Large intestine (tissue), 3 donors: ENCODE results near the gene ABCA4. TPM values are rescaled to one million over a fixed set of nuclear protein-coding genes. Genes with fewer than 3 reads are reported as not detected.

Experiments used
- DNase-seq, 2 donors: peaks; one replicate each; pipeline versions ENCODE4 v3.0.0 to v3.0.0-alpha.2; 2013
- H3K27ac ChIP-seq: one replicate; pipeline ENCODE4 v1.5.1; 2013; ENCODE audit warnings: low read length
- H3K27me3 ChIP-seq: 2 replicates; pipeline ENCODE4 v1.6.1; 2013; ENCODE audit warnings: low read length; ENCODE audit not compliant: control insufficient read depth, insufficient read depth
- H3K36me3 ChIP-seq: 2 replicates; pipeline ENCODE4 v1.6.1; 2013; ENCODE audit warnings: low read length; ENCODE audit not compliant: control insufficient read depth, insufficient read depth
- H3K4me1 ChIP-seq: one replicate; pipeline ENCODE4 v1.6.1; 2013; ENCODE audit warnings: low read length; ENCODE audit not compliant: control insufficient read depth, insufficient read depth
- H3K4me3 ChIP-seq: one replicate; pipeline ENCODE4 v1.5.1; 2013; ENCODE audit warnings: low read length
- H3K9me3 ChIP-seq: one replicate; pipeline ENCODE4 v1.6.1; 2013; ENCODE audit warnings: mild to moderate bottlenecking, low read depth, low read length, moderate library complexity; ENCODE audit not compliant: control insufficient read depth
- WGBS: methylation state at CpG from one replicate; pipeline ENCODE4 v1.1.5; 2013; ENCODE audit warnings: low lambda C conversion rate; ENCODE audit not compliant: insufficient coverage; 5-methylcytosine and 5-hydroxymethylcytosine counted together
- polyA plus RNA-seq: library from polyadenylated mRNA; unstranded; fragments of 120-200 nt; gene quantifications from one replicate; pipeline ENCODE4 v1.2.1, GENCODE V29; 2013

Gene ABCA4
- polyA plus RNA-seq, 1 donor: 5.3 TPM

- Histone ChIP-seq H3K4me3 (no peak overlapping the region), H3K4me1 (peaks cover 4% of the 10 kb centered on the region), H3K9me3 (no peaks in the 10 kb centered on the region), H3K36me3 (no peaks in the 10 kb centered on the region), H3K27ac (no peak overlapping the region), H3K27me3 (no peaks in the 10 kb centered on the region)
- DNase-seq: no peak
- no CpG with 5 or more reads among the region's 1 CpG for WGBS
Measured at GRCh38 chr1:94124538-94124937, 3.6 kb upstream of the ABCA4 start.

GRCh38 chr1:94122201-94122970 lies 1.4 kb upstream of the ABCA4 start:
- Histone ChIP-seq H3K36me3 (no peaks in the 10 kb centered on the region), H3K9me3 (no peaks in the 10 kb centered on the region), H3K4me3 (no peak overlapping the region), H3K27me3 (no peaks in the 10 kb centered on the region), H3K27ac (no peak overlapping the region), H3K4me1 (peaks cover 4% of the 10 kb centered on the region)
- DNase-seq: no peak
- no CpG with 5 or more reads among the region's 5 CpGs for WGBS

GRCh38 chr1:94121411-94121821 lies 468 bp upstream of the ABCA4 start:
- Histone ChIP-seq H3K4me1 (peaks cover 8% of the 10 kb centered on the region), H3K36me3 (no peaks in the 10 kb centered on the region), H3K27ac (no peak overlapping the region), H3K4me3 (no peak overlapping the region), H3K9me3 (no peaks in the 10 kb centered on the region), H3K27me3 (peaks cover 1% of the 10 kb centered on the region)
- DNase-seq: no peak
- WGBS: no CpG with 5 or more reads among the region's 8 CpGs

- H3K27me3 ChIP-seq: peaks cover 2% of the 10 kb centered on the region
- H3K27ac ChIP-seq: no peak overlapping the region
- DNase-seq: no peak
- H3K9me3 ChIP-seq: no peaks in the 10 kb centered on the region
- H3K4me1 ChIP-seq: peaks cover 4% of the 10 kb centered on the region
- no peak overlapping the region for H3K4me3 ChIP-seq
- H3K36me3 ChIP-seq: no peaks in the 10 kb centered on the region
- no CpG with 5 or more reads among the region's 9 CpGs for WGBS
Measured at GRCh38 chr1:94120570-94120901, 412 bp downstream of the ABCA4 start.

- WGBS: no CpG with 5 or more reads among the region's 11 CpGs
- Histone ChIP-seq H3K36me3 (no peaks in the 10 kb centered on the region), H3K27me3 (peaks cover 2% of the 10 kb centered on the region), H3K4me1 (peaks cover 4% of the 10 kb centered on the region), H3K27ac (no peak overlapping the region), H3K4me3 (no peak overlapping the region), H3K9me3 (no peaks in the 10 kb centered on the region)
- DNase-seq: no peak
Measured at GRCh38 chr1:94119796-94120569, 965 bp downstream of the ABCA4 start.

- WGBS: no CpG with 5 or more reads among the region's 6 CpGs
- no peak for DNase-seq
Measured at GRCh38 chr1:94119306-94119705, 1.6 kb downstream of the ABCA4 start.

GRCh38 chr1:94118471-94118870 lies 2.5 kb downstream of the ABCA4 start:
- no peaks in the 10 kb centered on the region for H3K9me3 ChIP-seq
- H3K27ac ChIP-seq: no peak overlapping the region
- no peak for DNase-seq
- no peaks in the 10 kb centered on the region for H3K36me3 ChIP-seq
- no CpG with 5 or more reads among the region's 7 CpGs for WGBS
- H3K27me3 ChIP-seq: peaks cover 2% of the 10 kb centered on the region
- H3K4me1 ChIP-seq: peaks cover 4% of the 10 kb centered on the region
- no peak overlapping the region for H3K4me3 ChIP-seq

More at GRCh38 chr1:94119306-94119705, 1.6 kb downstream of the ABCA4 start:
- Histone ChIP-seq H3K9me3 (no peaks in the 10 kb centered on the region), H3K27me3 (peaks cover 2% of the 10 kb centered on the region), H3K27ac (no peak overlapping the region), H3K36me3 (no peaks in the 10 kb centered on the region), H3K4me3 (no peak overlapping the region), H3K4me1 (peaks cover 4% of the 10 kb centered on the region)

GRCh38 chr1:94118013-94118412 lies 2.9 kb downstream of the ABCA4 start:
- Histone ChIP-seq H3K27ac (no peak overlapping the region), H3K36me3 (no peaks in the 10 kb centered on the region), H3K27me3 (peaks cover 2% of the 10 kb centered on the region), H3K4me1 (peaks cover 4% of the 10 kb centered on the region), H3K9me3 (no peaks in the 10 kb centered on the region), H3K4me3 (no peak overlapping the region)
- DNase-seq: no peak
- WGBS: 100% methylated on average over 1 of the region's 7 CpGs

- Histone ChIP-seq H3K9me3 (no peaks in the 10 kb centered on the region), H3K27ac (no peak overlapping the region), H3K4me3 (no peak overlapping the region), H3K27me3 (peaks cover 2% of the 10 kb centered on the region), H3K36me3 (no peaks in the 10 kb centered on the region), H3K4me1 (peaks cover 4% of the 10 kb centered on the region)
- whole genome bisulfite sequencing: 80% methylated on average over 1 of the region's 14 CpGs
- DNase-seq: no peak
Measured at GRCh38 chr1:94117259-94117851, 3.6 kb downstream of the ABCA4 start.

GRCh38 chr1:94115900-94116436 lies 5.0 kb downstream of the ABCA4 start:
- Histone ChIP-seq H3K36me3 (no peaks in the 10 kb centered on the region), H3K4me3 (no peak overlapping the region), H3K4me1 (peaks cover 4% of the 10 kb centered on the region), H3K9me3 (no peaks in the 10 kb centered on the region), H3K27me3 (peaks cover 2% of the 10 kb centered on the region), H3K27ac (no peak overlapping the region)
- WGBS: no CpG with 5 or more reads among the region's 6 CpGs
- DNase-seq: no peak
